ENCODE results near the gene PRL.

Gene PRL

DNA sequence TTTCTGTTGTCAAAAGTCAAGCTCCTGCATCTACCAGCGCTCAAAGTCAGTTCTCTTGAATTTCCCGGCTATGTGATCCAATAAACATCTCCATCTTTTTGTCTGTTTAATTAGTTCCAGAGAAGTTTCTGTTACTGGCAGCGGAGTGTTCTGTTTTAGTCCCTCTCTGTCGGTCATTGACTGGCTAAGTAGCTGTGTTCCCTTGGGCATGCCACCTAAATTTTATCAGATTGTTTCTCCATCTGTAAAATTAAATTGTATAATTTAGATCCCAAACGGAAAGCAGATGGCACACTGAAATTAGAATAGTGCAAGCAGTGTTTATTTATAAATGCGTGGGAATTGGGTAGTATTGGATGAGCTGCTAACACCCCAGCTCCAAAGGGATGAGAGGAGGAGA is 29.7 kb upstream of the PRL start:
- Histone ChIP-seq H3K9me3 (ENCODE audit: control insufficient read depth, insufficient read depth, low read depth, low read length) (no peaks in the 10 kb centered on the region), H3K36me3 (ENCODE audit: control insufficient read depth in 2 of 2, insufficient read depth in 1 of 2, low read length in 2 of 2) (no peaks in the 10 kb centered on the region), H3K4me3 (ENCODE audit: low read depth, low read length) (no peak overlapping the region), H3K27ac (ENCODE audit: extremely low read depth, low read depth, low read length) (no peak overlapping the region), H3K4me1 (ENCODE audit: control insufficient read depth, insufficient read depth, low read length) (no peaks in the 10 kb centered on the region)
- ChIA-PET POLR2A (no interaction called here), CTCF (no interaction called here)
- TF ChIP-seq ZNF585B (tag by site-specific recombination; IDR thresholded peaks at IDR 0.05) (no peak), ZBTB21 (tag by site-specific recombination; IDR thresholded peaks at IDR 0.05) (no peak)

DNA sequence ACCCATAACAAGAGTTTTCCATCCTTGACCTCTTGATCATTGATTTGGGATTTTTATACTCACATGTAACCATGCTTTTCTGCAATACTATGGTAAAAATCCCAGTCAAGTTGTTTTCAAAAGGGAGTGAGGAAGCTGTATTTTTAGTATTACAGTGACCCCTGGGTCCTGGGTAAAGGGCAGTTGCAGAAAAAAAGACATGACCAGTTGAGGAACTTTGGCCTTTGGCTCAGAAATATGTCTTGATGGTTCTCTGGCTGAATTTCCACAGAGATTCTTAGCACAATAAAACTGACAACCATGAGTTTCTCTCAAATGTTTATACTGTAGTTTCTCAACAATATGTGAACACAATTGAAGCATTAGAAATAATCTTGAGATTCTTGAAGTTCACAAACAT is 28.6 kb upstream of the PRL start:
- Histone ChIP-seq H3K27ac (ENCODE audit: extremely low read depth, low read depth, low read length) (no peak overlapping the region), H3K4me3 (ENCODE audit: low read depth, low read length) (no peak overlapping the region), H3K9me3 (ENCODE audit: control insufficient read depth, insufficient read depth, low read depth, low read length) (no peaks in the 10 kb centered on the region), H3K4me1 (ENCODE audit: control insufficient read depth, insufficient read depth, low read length) (no peaks in the 10 kb centered on the region), H3K36me3 (ENCODE audit: control insufficient read depth in 2 of 2, insufficient read depth in 1 of 2, low read length in 2 of 2) (no peaks in the 10 kb centered on the region)
- ChIA-PET CTCF (interaction anchor here (0.6 kb wide), 1 partner anchor 21 kb away, joined by 6 read pairs; no protein-coding TSS in a partner anchor), POLR2A (no interaction called here)
- no peak for TF ChIP-seq ZIC2 (tag by site-specific recombination; IDR thresholded peaks at IDR 0.05)
- TF ChIP-seq, protein P1, sequence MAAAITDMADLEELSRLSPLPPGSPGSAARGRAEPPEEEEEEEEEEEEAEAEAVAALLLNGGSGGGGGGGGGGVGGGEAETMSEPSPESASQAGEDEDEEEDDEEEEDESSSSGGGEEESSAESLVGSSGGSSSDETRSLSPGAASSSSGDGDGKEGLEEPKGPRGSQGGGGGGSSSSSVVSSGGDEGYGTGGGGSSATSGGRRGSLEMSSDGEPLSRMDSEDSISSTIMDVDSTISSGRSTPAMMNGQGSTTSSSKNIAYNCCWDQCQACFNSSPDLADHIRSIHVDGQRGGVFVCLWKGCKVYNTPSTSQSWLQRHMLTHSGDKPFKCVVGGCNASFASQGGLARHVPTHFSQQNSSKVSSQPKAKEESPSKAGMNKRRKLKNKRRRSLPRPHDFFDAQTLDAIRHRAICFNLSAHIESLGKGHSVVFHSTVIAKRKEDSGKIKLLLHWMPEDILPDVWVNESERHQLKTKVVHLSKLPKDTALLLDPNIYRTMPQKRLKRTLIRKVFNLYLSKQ (tag by site-specific recombination; IDR thresholded peaks at IDR 0.05; ENCODE audit: borderline replicate concordance), result no peak

DNA sequence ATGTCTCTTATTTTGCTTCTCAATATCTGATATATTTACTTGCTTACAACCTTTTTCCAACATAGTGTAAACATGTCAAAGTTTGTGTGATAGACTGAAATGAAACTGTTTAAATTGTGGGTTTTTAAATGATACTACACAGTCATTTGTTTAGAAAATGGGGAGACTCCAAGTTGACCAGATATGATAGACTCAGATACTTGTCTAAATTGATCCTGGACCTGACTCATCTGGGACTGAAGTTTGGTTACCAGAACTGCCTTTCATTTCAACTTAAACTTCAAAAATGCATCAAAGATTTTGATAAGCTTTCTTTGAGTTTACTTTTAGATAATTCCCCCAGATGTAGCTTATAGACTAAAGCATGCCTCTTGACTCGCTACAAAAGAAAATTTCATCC is 27.0 kb upstream of the PRL start:
- H3K36me3 ChIP-seq (ENCODE audit: control insufficient read depth in 2 of 2, insufficient read depth in 1 of 2, low read length in 2 of 2), result no peaks in the 10 kb centered on the region
- no peaks in the 10 kb centered on the region for H3K9me3 ChIP-seq (ENCODE audit: control insufficient read depth, insufficient read depth, low read depth, low read length)
- H3K4me1 ChIP-seq (ENCODE audit: control insufficient read depth, insufficient read depth, low read length), result no peaks in the 10 kb centered on the region
- H3K4me3 ChIP-seq (ENCODE audit: low read depth, low read length), result no peak overlapping the region
- no peak overlapping the region for H3K27ac ChIP-seq (ENCODE audit: extremely low read depth, low read depth, low read length)
- no peak for TF ChIP-seq ZNF121 (tag by site-specific recombination; IDR thresholded peaks at IDR 0.05)
- no peak for TF ChIP-seq ZNF23 (tag by site-specific recombination; IDR thresholded peaks at IDR 0.05; ENCODE audit: borderline replicate concordance)
- TF ChIP-seq, protein P2, sequence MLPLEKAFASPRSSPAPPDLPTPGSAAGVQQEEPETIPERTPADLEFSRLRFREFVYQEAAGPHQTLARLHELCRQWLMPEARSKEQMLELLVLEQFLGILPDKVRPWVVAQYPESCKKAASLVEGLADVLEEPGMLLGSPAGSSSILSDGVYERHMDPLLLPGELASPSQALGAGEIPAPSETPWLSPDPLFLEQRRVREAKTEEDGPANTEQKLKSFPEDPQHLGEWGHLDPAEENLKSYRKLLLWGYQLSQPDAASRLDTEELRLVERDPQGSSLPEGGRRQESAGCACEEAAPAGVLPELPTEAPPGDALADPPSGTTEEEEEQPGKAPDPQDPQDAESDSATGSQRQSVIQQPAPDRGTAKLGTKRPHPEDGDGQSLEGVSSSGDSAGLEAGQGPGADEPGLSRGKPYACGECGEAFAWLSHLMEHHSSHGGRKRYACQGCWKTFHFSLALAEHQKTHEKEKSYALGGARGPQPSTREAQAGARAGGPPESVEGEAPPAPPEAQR (tag by site-specific recombination; IDR thresholded peaks at IDR 0.05), result no peak
- no peak for TF ChIP-seq SCRT1 (tag by site-specific recombination; IDR thresholded peaks at IDR 0.05; ENCODE audit: borderline replicate concordance)
- TF ChIP-seq, protein P3, sequence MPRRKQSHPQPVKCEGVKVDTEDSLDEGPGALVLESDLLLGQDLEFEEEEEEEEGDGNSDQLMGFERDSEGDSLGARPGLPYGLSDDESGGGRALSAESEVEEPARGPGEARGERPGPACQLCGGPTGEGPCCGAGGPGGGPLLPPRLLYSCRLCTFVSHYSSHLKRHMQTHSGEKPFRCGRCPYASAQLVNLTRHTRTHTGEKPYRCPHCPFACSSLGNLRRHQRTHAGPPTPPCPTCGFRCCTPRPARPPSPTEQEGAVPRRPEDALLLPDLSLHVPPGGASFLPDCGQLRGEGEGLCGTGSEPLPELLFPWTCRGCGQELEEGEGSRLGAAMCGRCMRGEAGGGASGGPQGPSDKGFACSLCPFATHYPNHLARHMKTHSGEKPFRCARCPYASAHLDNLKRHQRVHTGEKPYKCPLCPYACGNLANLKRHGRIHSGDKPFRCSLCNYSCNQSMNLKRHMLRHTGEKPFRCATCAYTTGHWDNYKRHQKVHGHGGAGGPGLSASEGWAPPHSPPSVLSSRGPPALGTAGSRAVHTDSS (tag by site-specific recombination; IDR thresholded peaks at IDR 0.05), result no peak
- TF ChIP-seq SETDB1 (IDR thresholded peaks at IDR 0.05; ENCODE audit: insufficient read length, low read length), result no peak
- TF ChIP-seq ZNF76 (tag by site-specific recombination; IDR thresholded peaks at IDR 0.05; ENCODE audit: borderline replicate concordance, low read depth), result no peak
- TF ChIP-seq ZNF266 (tag by site-specific recombination; IDR thresholded peaks at IDR 0.05; ENCODE audit: low read depth), result no peak
- TF ChIP-seq SCRT2 (tag by site-specific recombination; IDR thresholded peaks at IDR 0.05), result no peak
- TF ChIP-seq HOXA7 (CRISPR knock-in tag; IDR thresholded peaks at IDR 0.05; ENCODE audit: borderline replicate concordance), result no peak
- TF ChIP-seq ZNF837 (tag by site-specific recombination; IDR thresholded peaks at IDR 0.05), result no peak
- TF ChIP-seq ZNF292 (tag by site-specific recombination; IDR thresholded peaks at IDR 0.05; ENCODE audit: borderline replicate concordance, low read depth), result no peak
- no peak for TF ChIP-seq ZNF624 (tag by site-specific recombination; IDR thresholded peaks at IDR 0.05)
- TF ChIP-seq ZNF660 (tag by site-specific recombination; IDR thresholded peaks at IDR 0.05), result no peak
- no peak for TF ChIP-seq ZNF558 (tag by site-specific recombination; IDR thresholded peaks at IDR 0.05)
- TF ChIP-seq ZNF423 (tag by site-specific recombination; IDR thresholded peaks at IDR 0.05), result no peak
- TF ChIP-seq FEZF1 (tag by site-specific recombination; IDR thresholded peaks at IDR 0.05), result no peak
- no peak for TF ChIP-seq ZNF2 (tag by site-specific recombination; IDR thresholded peaks at IDR 0.05)
- ChIA-PET CTCF (no interaction called here), POLR2A (no interaction called here)

Measured in HEK293 (cell line).